Heart right ventricle (tissue), 16 donors: ENCODE results near the gene PKP1. TPM values are rescaled to one million over a fixed set of nuclear protein-coding genes. Genes with fewer than 3 reads are reported as not detected.

ENCODE experiments used
- ATAC-seq, 8 donors: fragments of 200-7000 bp; cut with Tn5 transposase; one replicate each; pipeline ENCODE4 v1.9.1; 2020; ENCODE audit warnings: mild to moderate bottlenecking in 8 of 8, moderate library complexity in 8 of 8, moderate number of reproducible peaks in 1 of 8
- DNase-seq, 2 donors: peaks; one replicate each; pipeline ENCODE4 v3.0.0-alpha.2; 2020
- H3K27ac ChIP-seq, 10 donors: fragments of 200-600 bp; sonication (generic) in 2 of 10; one replicate each; pipeline versions ENCODE4 v1.5.0 to v1.8.0; 2020 to 2022; ENCODE audit warnings: mild to moderate bottlenecking in 3 of 10
- H3K27me3 ChIP-seq, 7 donors: fragments of 200-600 bp; one replicate each; pipeline ENCODE4 v1.8.0; 2021 to 2022; ENCODE audit warnings: mild to moderate bottlenecking in 2 of 7
- H3K36me3 ChIP-seq, 9 donors: fragments of 200-600 bp; sonication (generic) in 1 of 9; one replicate each; pipeline versions ENCODE4 v1.5.0 to v1.8.0; 2020 to 2022; ENCODE audit warnings: mild to moderate bottlenecking in 2 of 9
- H3K4me1 ChIP-seq, 9 donors: fragments of 200-600 bp; sonication (generic) in 1 of 9; one replicate each; pipeline versions ENCODE4 v1.5.0 to v1.8.0; 2020 to 2022; ENCODE audit warnings: mild to moderate bottlenecking in 4 of 9
- H3K4me3 ChIP-seq, 10 donors: fragments of 200-600 bp; sonication (generic) in 2 of 10; one replicate each; pipeline versions ENCODE4 v1.5.0 to v1.8.0; 2020 to 2022; ENCODE audit warnings: mild to moderate bottlenecking in 7 of 10, moderate library complexity in 2 of 10
- H3K9me3 ChIP-seq, 11 donors: fragments of 200-600 bp in 10 of 11; sonication (generic) in 2 of 11; one replicate each; pipeline versions ENCODE4 v1.5.0 to v1.8.0; 2013 to 2022; ENCODE audit warnings: mild to moderate bottlenecking in 2 of 11, control low read depth in 1 of 11, moderate library complexity in 1 of 11
- CTCF ChIP-seq, 9 donors: fragments of 200-600 bp; sonication (generic) in 2 of 9; IDR thresholded peaks; one replicate each; pipeline versions ENCODE4 v1.5.0 to v1.8.0; 2021 to 2022; ENCODE audit warnings: antibody characterized with exemption in 9 of 9, mild to moderate bottlenecking in 5 of 9, moderate library complexity in 1 of 9
- WGBS, 2 donors: extraction: QIAGEN DNeasy Blood & Tissue Kit; methylation state at CpG; one replicate each; pipeline ENCODE4 v1.1.7; 2013; ENCODE audit warnings: inconsistent platforms in 1 of 2; 5-methylcytosine and 5-hydroxymethylcytosine counted together
- intact Hi-C, 10 donors: fragments of 100-400 bp; cut with DNase I; formaldehyde crosslinking; loops; one replicate each; pipeline versions ENCODE4 v1.11.1 to v1.14.2; 2022
- polyA plus RNA-seq, 2 donors: library from polyadenylated mRNA; stranded (reverse); fragments of 200-250 nt; gene quantifications; one replicate each; pipeline ENCODE4 v1.2.3, GENCODE V29; 2013
- total RNA-seq, 10 donors: library from RNA; stranded (reverse); fragmentation: NEBNext Ultra II Directional in 3 of 10; extraction: Animal tissue kit (Norgen Biotek cat#: 25700) in 3 of 10; gene quantifications; one replicate each; pipeline versions ENCODE4 v1.2.1 to v1.2.4, GENCODE V29; 2021 to 2023
- donor health status: Arrhythmogenic right ventricular cardiomyopathy.
- donor health status: ischemic (EF 13 %, LVEDD 7.1; RV severe dilation, severe dysfunction).
- donor health status: healthy with polysubstance abuse.
- donor health status: DM: no; HTN: yes; CAD: no.
- donor health status: DM: no; HTN: no; CAD: no.
- donor health status: ischemic (EF 25% LVEDD 6.9; RV normal size, moderate dysfunction).
- donor health status: ischemic (EF 25% LVEDD 5.7; RV mildly dilated, moderate dysfunction).
- donor health status: healthy.
- donor health status: DM: yes; HTN: yes; CAD: no.
- donor health status: Ischemic cardiomyopathy.
- donor health status: ischemic (EF 35%, LVEDD 5.7; RV mildly dilated, moderate dysfunction).
- donor health status: nonischemic (EF 11% LVEDD 7.7; RV severe dilation, severe dysfunction).
- donor health status: DM: yes; HTN: yes; CAD: no.
- donor health status: PGD.
- donor health status: ischemic (EF 29% LVEDD 5.4; RV normal size, mild dysfunction).
- donor health status: nonischemic (EF 23%, LVEDD 6.1; RV moderate dilation, normal function).

Gene PKP1
- total and polyA plus RNA-seq, 12 donors = 0.05 to 1.2 (median 0.33) TPM

DNA sequence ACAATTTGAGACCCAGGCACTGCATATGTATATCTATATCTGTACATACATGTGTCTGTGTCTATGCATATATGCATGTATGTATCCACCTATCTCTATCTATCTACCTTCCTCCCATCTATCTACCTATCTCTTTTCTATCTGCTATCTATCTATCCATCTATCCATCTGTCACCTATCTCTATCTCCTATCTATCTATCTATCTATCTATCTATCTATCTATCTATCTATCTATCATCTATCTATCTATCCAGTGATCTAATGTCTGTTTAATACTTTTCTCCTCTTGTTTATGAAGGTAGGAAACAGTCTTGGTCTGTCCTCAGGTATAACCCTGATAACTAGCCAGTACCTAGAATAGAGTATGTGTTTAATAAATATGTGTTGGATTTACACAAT, 68.3 kb downstream of the PKP1 start:
- peaks cover 0 to 18% (median 3%) of the 10 kb centered on the region in 9 donors for H3K4me1 ChIP-seq
- intact Hi-C loops = loop anchor here in 2 of 10 donors (5.0 to 10.0 kb wide), 2 partner anchors 53 to 56 kb away; no protein-coding TSS in a partner anchor
- peaks cover 0 to 8% (median 0%) of the 10 kb centered on the region in 7 donors for H3K27me3 ChIP-seq
- DNase-seq (no peak), ATAC-seq (no peak)
- H3K4me3 ChIP-seq = no peak overlapping the region
- no peaks in the 10 kb centered on the region for H3K9me3 ChIP-seq
- H3K36me3 ChIP-seq = no peaks in the 10 kb centered on the region
- no peak for TF ChIP-seq CTCF (IDR thresholded peaks at IDR 0.05)
- no peak overlapping the region for H3K27ac ChIP-seq

DNA sequence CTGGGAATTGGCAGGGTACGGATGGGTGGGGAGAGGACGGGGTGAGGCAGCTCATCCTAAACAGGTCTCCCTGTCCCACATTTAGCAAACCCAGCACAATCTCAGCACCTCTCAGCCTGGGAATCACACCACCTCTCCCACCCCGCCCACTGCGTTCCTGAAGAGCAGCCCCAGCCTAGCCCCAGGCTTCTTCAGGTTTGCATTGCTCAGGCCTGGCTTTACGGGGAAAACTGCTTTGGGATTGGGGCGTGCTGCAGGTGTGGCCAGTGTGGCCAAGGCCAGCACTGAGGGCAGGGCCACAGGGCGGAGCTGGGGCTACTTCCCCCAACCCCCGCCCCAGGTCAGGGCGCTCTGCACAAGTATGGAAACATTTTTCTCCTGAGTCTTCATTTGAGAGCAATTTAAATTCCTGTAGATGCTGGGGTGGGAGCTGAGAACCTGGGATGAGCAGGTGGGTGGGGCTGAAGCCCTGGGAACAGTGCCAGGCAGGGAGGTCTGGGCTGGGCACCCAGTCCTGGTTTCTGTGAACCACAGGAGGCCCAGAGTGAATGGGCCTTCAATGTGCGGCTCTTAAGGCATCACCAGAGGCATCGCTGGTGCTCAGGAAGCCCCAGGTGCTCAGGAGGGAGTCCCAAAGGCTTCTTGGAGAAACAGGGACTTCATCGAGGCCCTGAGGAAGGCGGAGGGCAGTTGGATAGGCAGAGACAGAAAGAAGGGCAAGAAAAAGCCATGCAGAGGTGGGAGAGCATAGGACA, 70.1 kb downstream of the PKP1 start:
- intact Hi-C loops = loop anchor here in 2 of 10 donors (5.0 to 10.0 kb wide), 2 partner anchors 51 to 54 kb away; no protein-coding TSS in a partner anchor
- ATAC-seq = peak in 1 of 8 donors; percentile 4
- Histone ChIP-seq H3K27ac (no peak overlapping the region), H3K9me3 (no peaks in the 10 kb centered on the region), H3K36me3 (no peaks in the 10 kb centered on the region), H3K4me3 (no peak overlapping the region), H3K27me3 (no peaks in the 10 kb centered on the region), H3K4me1 (peaks cover 0 to 17% (median 3%) of the 10 kb centered on the region in 9 donors)
- no peak for DNase-seq
- WGBS, 2 donors = 83 to 91% methylated on average over 13 of the region's 13 CpGs
- TF ChIP-seq CTCF (IDR thresholded peaks at IDR 0.05) = no peak

DNA sequence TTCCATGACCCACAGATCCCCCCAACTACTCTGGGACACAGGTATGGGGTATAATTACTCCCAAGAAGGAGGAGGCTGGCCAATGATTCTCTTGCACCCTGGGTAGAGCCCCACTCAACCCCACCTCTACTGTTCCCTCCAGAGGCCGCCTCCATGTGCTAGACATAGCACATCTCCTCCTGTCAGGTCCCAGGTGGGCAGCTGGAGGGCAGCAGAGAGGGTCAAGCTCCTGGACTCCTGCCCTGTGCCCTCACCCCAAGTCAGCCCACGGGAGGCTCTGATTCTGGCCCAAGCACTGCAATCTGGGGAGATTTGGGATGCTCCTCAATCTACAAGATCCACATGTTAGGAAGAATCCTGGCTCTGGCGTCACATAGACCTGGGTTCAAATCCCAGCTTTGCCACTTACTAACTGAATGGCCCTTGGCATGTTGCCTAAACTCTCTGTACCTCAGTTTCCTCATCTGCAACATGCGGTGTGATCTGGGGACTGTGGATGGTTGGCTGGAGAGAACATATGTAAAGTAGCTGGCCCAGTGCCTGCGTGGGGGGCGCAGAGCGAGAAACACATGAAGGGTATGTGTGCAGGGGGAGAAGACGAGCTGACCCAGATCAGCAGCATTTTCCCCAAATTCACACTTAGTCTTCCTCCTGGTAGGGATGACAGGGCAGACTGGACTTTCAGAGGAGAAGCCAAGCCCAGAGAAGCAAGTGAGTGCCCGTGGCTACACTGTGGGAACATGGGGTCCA, 71.0 kb downstream of the PKP1 start:
- Histone ChIP-seq H3K4me1 (peaks cover 0 to 20% (median 0%) of the 10 kb centered on the region in 9 donors), H3K27me3 (no peaks in the 10 kb centered on the region), H3K9me3 (no peaks in the 10 kb centered on the region), H3K4me3 (no peak overlapping the region), H3K36me3 (peaks cover 0 to 7% (median under 1%) of the 10 kb centered on the region in 9 donors), H3K27ac (no peak overlapping the region)
- ATAC-seq (peak in 1 of 8 donors; percentile 4), DNase-seq (no peak)
- intact Hi-C loops = loop anchor here in 2 of 10 donors (5.0 to 10.0 kb wide), 2 partner anchors 50 to 53 kb away; no protein-coding TSS in a partner anchor
- peak in 1 of 9 donors; percentile 14 for TF ChIP-seq CTCF (IDR thresholded peaks at IDR 0.05)
- WGBS, 2 donors = 91 to 93% methylated on average over 9 of the region's 9 CpGs

DNA sequence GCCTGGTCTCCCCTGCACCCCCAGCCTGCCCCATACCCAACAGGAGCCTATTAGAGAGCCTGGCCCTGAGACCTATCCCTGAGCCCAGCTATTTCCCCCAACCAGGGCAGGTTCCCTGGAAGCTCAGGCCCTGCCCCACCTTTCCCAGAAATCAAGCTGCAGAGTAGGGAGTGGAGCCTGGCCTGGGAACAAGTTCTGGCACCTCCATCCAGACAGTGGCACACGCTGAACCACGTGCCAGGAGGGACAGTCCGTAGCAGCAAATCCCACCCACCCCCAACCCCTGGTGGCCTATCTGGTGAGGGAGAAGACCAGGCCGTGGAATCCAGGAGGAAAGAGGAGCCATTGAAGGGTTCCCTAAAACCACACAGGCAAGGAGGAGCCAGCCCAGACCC, 71.6 kb downstream of the PKP1 start:
- H3K9me3 ChIP-seq = no peaks in the 10 kb centered on the region
- 27 to 39% methylated on average over 4 of the region's 4 CpGs for WGBS, 2 donors
- no peaks in the 10 kb centered on the region for H3K27me3 ChIP-seq
- H3K27ac ChIP-seq = no peak overlapping the region
- H3K4me1 ChIP-seq = peaks cover 0 to 20% (median 0%) of the 10 kb centered on the region in 9 donors
- peak in 5 of 8 donors; percentile 2 to 13 (median 4) for ATAC-seq
- peaks cover 0 to 13% (median 6%) of the 10 kb centered on the region in 9 donors for H3K36me3 ChIP-seq
- TF ChIP-seq CTCF (IDR thresholded peaks at IDR 0.05) = no peak
- no peak for DNase-seq
- intact Hi-C loops = loop anchor here in 2 of 10 donors (5.0 to 10.0 kb wide), 2 partner anchors 50 to 52 kb away; no protein-coding TSS in a partner anchor
- H3K4me3 ChIP-seq = no peak overlapping the region
